GM10266 (cell line): ENCODE measurements around the gene SCUBE3.

Experiments used
- DNase-seq: peaks from one replicate; pipeline ENCODE4 v3.0.0; 2012; ENCODE audit errors: extremely low spot score
- TF ChIP-seq, protein P1 (sequence below): IDR thresholded peaks from 2 replicates; pipeline ENCODE4 v1.5.1; 2012; ENCODE audit warnings: mild to moderate bottlenecking, low read depth; ENCODE audit not compliant: control insufficient read depth, insufficient read depth; ENCODE audit errors: missing control alignments

Gene SCUBE3

DNA sequence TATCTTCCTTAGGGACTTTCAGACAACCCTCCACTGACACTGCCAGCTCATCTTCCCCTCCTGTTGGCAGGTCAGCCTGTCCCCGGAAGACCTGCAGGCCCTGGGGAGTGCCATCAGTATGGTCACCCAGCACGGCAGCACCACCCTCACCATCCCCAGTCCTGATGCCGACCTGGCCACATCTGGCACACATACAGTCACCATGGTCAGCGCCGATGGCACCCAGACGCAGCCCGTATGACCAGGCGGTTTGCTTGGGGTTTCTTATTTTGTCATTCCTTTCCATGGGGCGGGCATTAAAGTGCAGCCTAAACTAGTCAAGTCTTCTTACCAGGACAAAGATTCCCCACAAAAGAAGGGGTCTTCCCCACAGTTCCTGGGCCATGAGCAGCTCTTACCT is 79.9 kb downstream of the SCUBE3 start:
- DNase-seq, result no peak
- TF ChIP-seq, protein P1, sequence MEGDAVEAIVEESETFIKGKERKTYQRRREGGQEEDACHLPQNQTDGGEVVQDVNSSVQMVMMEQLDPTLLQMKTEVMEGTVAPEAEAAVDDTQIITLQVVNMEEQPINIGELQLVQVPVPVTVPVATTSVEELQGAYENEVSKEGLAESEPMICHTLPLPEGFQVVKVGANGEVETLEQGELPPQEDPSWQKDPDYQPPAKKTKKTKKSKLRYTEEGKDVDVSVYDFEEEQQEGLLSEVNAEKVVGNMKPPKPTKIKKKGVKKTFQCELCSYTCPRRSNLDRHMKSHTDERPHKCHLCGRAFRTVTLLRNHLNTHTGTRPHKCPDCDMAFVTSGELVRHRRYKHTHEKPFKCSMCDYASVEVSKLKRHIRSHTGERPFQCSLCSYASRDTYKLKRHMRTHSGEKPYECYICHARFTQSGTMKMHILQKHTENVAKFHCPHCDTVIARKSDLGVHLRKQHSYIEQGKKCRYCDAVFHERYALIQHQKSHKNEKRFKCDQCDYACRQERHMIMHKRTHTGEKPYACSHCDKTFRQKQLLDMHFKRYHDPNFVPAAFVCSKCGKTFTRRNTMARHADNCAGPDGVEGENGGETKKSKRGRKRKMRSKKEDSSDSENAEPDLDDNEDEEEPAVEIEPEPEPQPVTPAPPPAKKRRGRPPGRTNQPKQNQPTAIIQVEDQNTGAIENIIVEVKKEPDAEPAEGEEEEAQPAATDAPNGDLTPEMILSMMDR, result no peak

DNA sequence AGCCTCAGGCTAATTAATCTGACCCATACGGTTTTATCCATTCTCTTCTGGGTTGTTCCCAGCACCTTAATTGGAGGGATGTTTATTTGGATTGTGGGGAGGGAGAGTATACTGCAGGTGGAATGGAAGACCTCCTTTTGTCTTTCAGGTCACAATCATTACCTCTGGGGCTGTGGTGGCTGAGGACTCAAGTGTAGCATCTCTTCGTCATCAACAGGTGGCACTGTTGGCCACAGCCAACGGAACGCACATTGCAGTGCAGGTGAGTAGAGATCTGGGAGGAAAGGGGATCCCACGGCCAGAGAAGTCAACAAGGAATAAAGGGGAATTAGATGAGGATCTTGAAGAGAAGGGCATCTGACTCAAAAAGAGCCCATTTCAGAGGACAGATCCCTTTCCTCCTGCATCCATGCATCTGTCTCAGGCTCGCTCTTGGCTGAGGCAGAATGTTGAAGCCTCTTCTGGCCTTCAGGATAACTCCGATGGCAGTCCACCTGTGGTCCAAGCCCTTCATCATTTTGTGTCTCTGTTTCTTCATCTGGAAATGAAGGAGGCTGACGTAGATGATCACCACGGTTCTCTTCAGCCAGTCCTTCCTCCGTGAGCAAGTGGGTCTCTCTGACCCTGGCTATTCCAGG is 80.7 kb downstream of the SCUBE3 start:
- DNase-seq, result peak; percentile 65
- TF ChIP-seq, protein P1, result peak; percentile 83

DNA sequence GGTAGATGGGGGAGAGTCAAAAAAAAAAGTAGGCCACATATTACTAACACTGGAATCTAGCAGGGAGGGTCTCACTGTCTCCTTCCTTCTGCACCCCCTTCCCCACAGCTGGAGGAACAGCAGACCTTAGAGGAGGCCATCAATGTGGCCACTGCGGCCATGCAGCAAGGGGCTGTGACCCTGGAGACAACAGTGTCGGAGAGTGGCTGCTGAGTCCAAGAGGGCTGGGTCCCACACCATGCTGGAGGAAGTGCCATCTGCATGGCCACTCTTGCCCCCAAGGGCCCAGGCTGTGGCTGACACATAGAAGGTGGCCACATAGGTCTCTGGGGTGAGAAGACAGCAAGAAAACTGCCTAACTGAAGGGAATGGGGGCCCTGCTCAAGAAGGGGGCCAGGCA is 81.3 kb downstream of the SCUBE3 start:
- TF ChIP-seq, protein P1, result no peak
- no peak for DNase-seq

DNA sequence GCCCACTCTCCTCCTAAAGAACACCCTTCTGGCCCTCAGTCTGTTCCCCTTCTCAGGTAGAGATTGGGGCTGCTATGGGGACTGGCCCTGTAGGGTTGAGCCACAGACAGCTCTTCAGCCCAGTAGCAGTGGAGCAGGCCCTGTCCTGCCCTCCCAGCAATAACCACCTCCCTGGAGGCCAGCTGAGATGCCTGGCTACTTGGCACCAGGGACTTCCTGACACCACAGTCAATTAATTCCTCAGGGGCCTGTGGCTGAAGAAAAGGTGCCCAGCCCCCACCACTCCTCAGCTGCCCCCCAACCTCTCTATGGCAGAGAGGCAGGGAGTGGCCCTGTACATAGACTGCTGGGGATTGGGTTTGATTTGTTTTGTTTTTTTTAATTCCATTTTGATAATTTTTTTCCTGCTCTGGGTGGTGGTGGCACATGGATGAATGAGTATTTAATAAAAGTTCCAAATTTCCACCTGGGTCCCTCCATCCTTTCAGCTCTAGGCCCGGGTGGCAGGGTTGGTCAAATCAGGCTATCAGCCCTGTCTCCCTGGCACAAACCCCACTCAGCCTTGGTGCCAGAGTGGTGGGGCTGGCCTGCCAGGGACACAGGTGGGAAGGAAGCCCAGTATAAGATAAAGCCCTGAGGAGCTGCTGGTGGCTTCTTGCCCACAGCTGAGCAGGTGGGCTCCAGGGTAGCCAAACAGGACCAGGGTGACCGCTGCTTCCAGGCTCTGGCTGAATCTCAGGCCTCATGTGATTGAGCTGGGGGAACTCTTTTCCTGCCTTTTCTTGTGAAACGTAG is 82.0 kb downstream of the SCUBE3 start:
- DNase-seq, result no peak
- TF ChIP-seq, protein P1, result no peak

DNA sequence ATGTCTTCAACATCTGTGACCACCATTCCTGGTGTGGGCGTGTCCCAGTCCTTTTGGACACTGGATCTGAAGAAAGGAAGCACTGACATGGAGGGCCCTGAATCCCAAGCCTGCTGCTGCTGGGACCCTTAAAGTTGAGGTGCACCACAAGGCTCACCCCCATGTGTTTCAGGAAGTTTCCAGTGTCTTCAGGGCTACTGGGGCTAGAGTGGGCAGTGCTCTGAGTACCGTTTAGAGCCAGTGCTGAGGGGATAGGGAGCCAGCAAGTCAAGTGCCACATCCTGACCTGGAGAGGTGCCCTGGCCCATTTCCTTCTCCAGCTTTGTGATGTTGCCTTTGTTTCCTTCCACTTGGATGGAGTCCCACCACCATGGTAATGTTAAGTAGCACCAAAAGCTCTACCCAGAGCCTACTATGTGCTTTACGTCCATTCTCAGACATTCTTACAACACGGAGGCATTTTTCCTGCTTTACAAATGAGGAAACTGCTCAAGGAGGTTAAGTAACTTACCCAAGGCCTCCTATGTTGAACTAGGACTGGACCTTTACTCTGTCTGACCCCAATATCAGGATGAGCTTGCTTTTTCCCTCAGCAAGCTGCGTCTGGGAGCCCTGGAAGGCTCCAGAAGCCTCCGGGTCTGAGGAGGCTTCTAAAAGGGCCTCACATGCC is 83.3 kb downstream of the SCUBE3 start:
- TF ChIP-seq, protein P1, result no peak
- no peak for DNase-seq

DNA sequence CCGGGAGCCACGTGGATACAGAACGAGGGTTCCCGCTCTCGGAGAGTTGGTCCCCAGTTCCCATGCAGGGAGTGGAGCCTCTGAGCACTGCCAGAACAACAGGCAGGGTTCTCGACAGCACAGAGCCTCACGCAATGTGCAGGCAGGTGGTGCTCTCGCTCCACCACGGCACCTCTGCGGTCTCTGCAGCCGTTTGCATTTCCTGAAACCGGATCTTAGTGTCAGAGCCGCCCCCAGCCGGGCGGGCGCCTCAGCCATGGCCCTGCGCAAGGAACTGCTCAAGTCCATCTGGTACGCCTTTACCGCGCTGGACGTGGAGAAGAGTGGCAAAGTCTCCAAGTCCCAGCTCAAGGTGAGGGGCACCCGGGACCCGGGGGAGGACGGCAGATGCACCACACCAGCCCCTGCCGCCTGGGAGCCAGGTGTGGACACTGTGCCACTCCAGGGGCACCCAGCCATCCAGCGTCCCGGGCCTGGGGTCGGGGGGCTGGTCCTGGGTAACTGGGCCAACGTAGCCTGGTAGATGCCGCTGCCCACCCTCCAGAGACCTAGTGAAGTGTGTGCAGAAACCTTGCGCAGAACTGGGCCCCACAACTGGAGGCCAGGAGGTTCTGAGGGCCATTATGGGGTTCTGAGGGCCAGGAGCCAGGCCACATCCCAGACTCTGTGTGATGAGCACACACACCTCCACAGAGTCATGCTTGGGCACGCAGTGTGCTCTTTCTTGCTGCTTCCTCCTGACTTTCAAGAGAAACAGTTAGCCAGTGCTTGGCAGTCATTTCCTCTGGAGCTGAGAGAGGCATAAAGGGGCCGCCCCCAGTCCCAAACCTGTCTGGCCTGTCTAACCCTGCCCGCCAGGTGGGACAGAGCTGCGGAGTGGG is 84.1 kb downstream of the SCUBE3 start, which contains the start of gene DEF6:
Gene DEF6 (plus strand): TSS at position 218 of the 881 bp plus-strand sequence. CDS start 39 bp downstream, at position 257.
- DNase-seq, result peak; percentile 90
- TF ChIP-seq, protein P1, result peak; percentile 94
